K562 (cell line): Measurements from ENCODE around the gene ARHGAP22. TPM values are rescaled to one million over a fixed set of nuclear protein-coding genes. Genes with fewer than 3 reads are reported as not detected.

Source experiments
- BMI1 ChIP-seq: fragments of 150-350 bp; IDR thresholded peaks from 2 replicates; pipeline ENCODE4 v1.6.1; 2014; ENCODE audit warnings: low read length
- C11orf30 ChIP-seq: fragments of 450-650 bp; IDR thresholded peaks from 2 replicates; pipeline ENCODE4 v1.6.1; 2016; ENCODE audit warnings: low read depth, mild to moderate bottlenecking
- CCNT2 ChIP-seq: IDR thresholded peaks from 2 replicates; pipeline ENCODE4 v1.6.1; 2011; ENCODE audit warnings: borderline replicate concordance, low read depth, mild to moderate bottlenecking, moderate library complexity, mixed read lengths, low read length; ENCODE audit not compliant: insufficient read length; ENCODE audit errors: extremely low read depth
- CREB1 ChIP-seq, 2 experiments: sonication (generic) in 1 of 2; formaldehyde crosslinking in 1 of 2; IDR thresholded peaks; 2 replicates each; pipeline versions ENCODE4 v1.6.1 to v1.8.0; 2012 to 2022; ENCODE audit warnings: inconsistent platforms in 1 of 2, mild to moderate bottlenecking in 1 of 2, missing genetic modification reagents in 1 of 2, moderate library complexity in 1 of 2
- FOXA3 ChIP-seq, 2 experiments: fragments of 450-650 bp in 1 of 2; sonication (generic) in 1 of 2; formaldehyde crosslinking; IDR thresholded peaks in 1 of 2; conservative IDR thresholded peaks in 1 of 2; 2 replicates each; pipeline versions ENCODE4 v1.4.0 to v1.8.0; 2020 to 2022; ENCODE audit warnings: mild to moderate bottlenecking in 2 of 2, missing genetic modification reagents in 1 of 2
- GTF3C2 ChIP-seq: IDR thresholded peaks from 3 replicates; pipeline ENCODE4 v1.6.1; 2011; ENCODE audit warnings: borderline replicate concordance, mild to moderate bottlenecking, moderate library complexity; ENCODE audit not compliant: insufficient read length; ENCODE audit errors: extremely low read depth
- HNRNPK ChIP-seq: fragments of 200-400 bp; formaldehyde crosslinking; IDR thresholded peaks from one replicate; pipeline ENCODE4 v1.6.1; 2018; ENCODE audit warnings: mild to moderate bottlenecking, low read depth, low read length; ENCODE audit not compliant: poor library complexity, severe bottlenecking
- MED1 ChIP-seq: sonication (generic); formaldehyde crosslinking; IDR thresholded peaks from 2 replicates; pipeline ENCODE4 v1.8.1; 2023; ENCODE audit warnings: missing genetic modification reagents, borderline replicate concordance
- NUFIP1 ChIP-seq: fragments of 450-650 bp; IDR thresholded peaks from 2 replicates; pipeline ENCODE4 v1.6.1; 2018; ENCODE audit not compliant: partially characterized antibody
- POLR2AphosphoS5 ChIP-seq: IDR thresholded peaks from 2 replicates; pipeline ENCODE4 v1.6.1; 2011; ENCODE audit warnings: mild to moderate bottlenecking, low read depth, low read length, moderate library complexity; ENCODE audit not compliant: control insufficient read depth, insufficient read depth
- ZFPM2 ChIP-seq: fragments of 250-450 bp; sonication (Bioruptor Pico); IDR thresholded peaks from 2 replicates; pipeline ENCODE4 v1.5.1; 2022; ENCODE audit warnings: mild to moderate bottlenecking
- ZNF140 ChIP-seq: fragments of 250-450 bp; sonication (Bioruptor Pico); IDR thresholded peaks from 2 replicates; pipeline ENCODE4 v1.8.0; 2021; ENCODE audit warnings: moderate library complexity, mild to moderate bottlenecking, inconsistent platforms
- ZNF507 ChIP-seq: conservative IDR thresholded peaks from 2 replicates; pipeline ENCODE4 v1.6.1; 2017; ENCODE audit warnings: missing genetic modification characterization, missing compliant biosample characterization
- polyA plus RNA-seq, 8 experiments: library from polyadenylated mRNA; depleted of rRNA in 4 of 8; stranded (reverse) in 5 of 8; unstranded in 3 of 8; fragments of >200 nt; fragmentation: Nextera tagmentation in 2 of 8; fragmentation: Illumina TruSeq in 1 of 8; extraction: Ambion mirVana in 2 of 8; extraction: Trizol in 1 of 8; gene quantifications; 2 replicates each; pipeline versions ENCODE4 v1.2.1 to v1.2.3, GENCODE V29; 2011 to 2014; ENCODE audit warnings: inconsistent platforms in 1 of 8, missing spikeins in 1 of 8
- total RNA-seq, 7 experiments: library from RNA; depleted of rRNA in 6 of 7; stranded (reverse); fragments of >200 nt in 6 of 7; fragmentation: Illumina TruSeq in 2 of 7; extraction: Trizol in 2 of 7; gene quantifications; 2 replicates each; pipeline versions ENCODE4 v1.2.1 to v1.2.3, GENCODE V29; 2011 to 2021; ENCODE audit warnings: low replicate concordance in 1 of 7
- TF ChIP-seq, protein P1 (sequence below), 2 experiments: fragments of 450-650 bp in 1 of 2; sonication (generic) in 1 of 2; formaldehyde crosslinking; conservative IDR thresholded peaks; 2 replicates each; pipeline versions ENCODE4 v1.4.0 to v1.8.1; 2020 to 2022; ENCODE audit warnings: mild to moderate bottlenecking in 1 of 2, missing genetic modification reagents in 1 of 2
- TF ChIP-seq, protein P2 (sequence below), 2 experiments: IDR thresholded peaks; 2 replicates each; pipeline ENCODE4 v1.6.1; 2012; ENCODE audit warnings: improper control_type of control experiment in 2 of 2, low read depth in 2 of 2, low read length in 2 of 2, borderline replicate concordance in 1 of 2
- TF ChIP-seq, protein P3 (sequence below): sonication (generic); formaldehyde crosslinking; IDR thresholded peaks from 2 replicates; pipeline ENCODE4 v1.8.0; 2022; ENCODE audit warnings: missing genetic modification reagents, mild to moderate bottlenecking, moderate library complexity, borderline replicate concordance

Gene ARHGAP22
- total and polyA plus RNA-seq, 9 of the 15 experiments (the other 6 are each of a cell fraction or from before 2014, with no cell fraction given): 1.3 to 28.1 (median 12.7) TPM

- no peak for TF ChIP-seq MED1
- TF ChIP-seq FOXA3 (CRISPR knock-in tag; conservative IDR thresholded peaks at IDR 0.05 in 1 of 2, IDR thresholded peaks at IDR 0.05 in 1 of 2): no peak
- TF ChIP-seq GTF3C2: no peak
- peak; percentile 66 for TF ChIP-seq C11orf30
- no peak for TF ChIP-seq HNRNPK
- TF ChIP-seq ZNF507: no peak
- TF ChIP-seq, protein P1, sequence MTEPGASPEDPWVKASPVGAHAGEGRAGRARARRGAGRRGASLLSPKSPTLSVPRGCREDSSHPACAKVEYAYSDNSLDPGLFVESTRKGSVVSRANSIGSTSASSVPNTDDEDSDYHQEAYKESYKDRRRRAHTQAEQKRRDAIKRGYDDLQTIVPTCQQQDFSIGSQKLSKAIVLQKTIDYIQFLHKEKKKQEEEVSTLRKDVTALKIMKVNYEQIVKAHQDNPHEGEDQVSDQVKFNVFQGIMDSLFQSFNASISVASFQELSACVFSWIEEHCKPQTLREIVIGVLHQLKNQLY (CRISPR knock-in tag; conservative IDR thresholded peaks at IDR 0.05): no peak
- TF ChIP-seq ZNF140 (CRISPR knock-in tag): no peak
- peak; percentile 41 for TF ChIP-seq CCNT2
- TF ChIP-seq, protein P2, sequence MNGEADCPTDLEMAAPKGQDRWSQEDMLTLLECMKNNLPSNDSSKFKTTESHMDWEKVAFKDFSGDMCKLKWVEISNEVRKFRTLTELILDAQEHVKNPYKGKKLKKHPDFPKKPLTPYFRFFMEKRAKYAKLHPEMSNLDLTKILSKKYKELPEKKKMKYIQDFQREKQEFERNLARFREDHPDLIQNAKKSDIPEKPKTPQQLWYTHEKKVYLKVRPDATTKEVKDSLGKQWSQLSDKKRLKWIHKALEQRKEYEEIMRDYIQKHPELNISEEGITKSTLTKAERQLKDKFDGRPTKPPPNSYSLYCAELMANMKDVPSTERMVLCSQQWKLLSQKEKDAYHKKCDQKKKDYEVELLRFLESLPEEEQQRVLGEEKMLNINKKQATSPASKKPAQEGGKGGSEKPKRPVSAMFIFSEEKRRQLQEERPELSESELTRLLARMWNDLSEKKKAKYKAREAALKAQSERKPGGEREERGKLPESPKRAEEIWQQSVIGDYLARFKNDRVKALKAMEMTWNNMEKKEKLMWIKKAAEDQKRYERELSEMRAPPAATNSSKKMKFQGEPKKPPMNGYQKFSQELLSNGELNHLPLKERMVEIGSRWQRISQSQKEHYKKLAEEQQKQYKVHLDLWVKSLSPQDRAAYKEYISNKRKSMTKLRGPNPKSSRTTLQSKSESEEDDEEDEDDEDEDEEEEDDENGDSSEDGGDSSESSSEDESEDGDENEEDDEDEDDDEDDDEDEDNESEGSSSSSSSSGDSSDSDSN (IDR thresholded peaks at IDR 0.05; ENCODE audit: borderline replicate concordance in 1 of 2, low read depth in 2 of 2, low read length in 2 of 2): peak; percentile 82 to 93; a peak in 3 of 4 replicates
- TF ChIP-seq POLR2AphosphoS5: no peak
- TF ChIP-seq CREB1 (IDR thresholded peaks at IDR 0.05): no peak
- no peak for TF ChIP-seq CREB1 (CRISPR knock-in tag; IDR thresholded peaks at IDR 0.05)
- no peak for TF ChIP-seq ZFPM2
- no peak for TF ChIP-seq BMI1
- peak; percentile 47 for TF ChIP-seq NUFIP1
- TF ChIP-seq, protein P3, sequence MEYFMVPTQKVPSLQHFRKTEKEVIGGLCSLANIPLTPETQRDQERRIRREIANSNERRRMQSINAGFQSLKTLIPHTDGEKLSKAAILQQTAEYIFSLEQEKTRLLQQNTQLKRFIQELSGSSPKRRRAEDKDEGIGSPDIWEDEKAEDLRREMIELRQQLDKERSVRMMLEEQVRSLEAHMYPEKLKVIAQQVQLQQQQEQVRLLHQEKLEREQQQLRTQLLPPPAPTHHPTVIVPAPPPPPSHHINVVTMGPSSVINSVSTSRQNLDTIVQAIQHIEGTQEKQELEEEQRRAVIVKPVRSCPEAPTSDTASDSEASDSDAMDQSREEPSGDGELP (CRISPR knock-in tag): no peak; the same call in 1 of the 2 replicates
Observed at GRCh38 chr10:48480397-48481374, 124.2 kb downstream of the ARHGAP22 start (continued).
